HCEC 1CT (cell line): Measurements from ENCODE around the gene SPOCD1.
A peak's percentile ranks its signal among the peaks of the same experiment; 100 is the strongest.
"Not testable (repeated sequence)": the region's sequence is repeated elsewhere in the genome, so short reads cannot be mapped to it uniquely, and the experiment has no call there.

ENCODE experiments used
- DNase-seq: peaks from one replicate; pipeline ENCODE4 v3.0.0-alpha.2; 2017

SPOCD1 gene

DNA sequence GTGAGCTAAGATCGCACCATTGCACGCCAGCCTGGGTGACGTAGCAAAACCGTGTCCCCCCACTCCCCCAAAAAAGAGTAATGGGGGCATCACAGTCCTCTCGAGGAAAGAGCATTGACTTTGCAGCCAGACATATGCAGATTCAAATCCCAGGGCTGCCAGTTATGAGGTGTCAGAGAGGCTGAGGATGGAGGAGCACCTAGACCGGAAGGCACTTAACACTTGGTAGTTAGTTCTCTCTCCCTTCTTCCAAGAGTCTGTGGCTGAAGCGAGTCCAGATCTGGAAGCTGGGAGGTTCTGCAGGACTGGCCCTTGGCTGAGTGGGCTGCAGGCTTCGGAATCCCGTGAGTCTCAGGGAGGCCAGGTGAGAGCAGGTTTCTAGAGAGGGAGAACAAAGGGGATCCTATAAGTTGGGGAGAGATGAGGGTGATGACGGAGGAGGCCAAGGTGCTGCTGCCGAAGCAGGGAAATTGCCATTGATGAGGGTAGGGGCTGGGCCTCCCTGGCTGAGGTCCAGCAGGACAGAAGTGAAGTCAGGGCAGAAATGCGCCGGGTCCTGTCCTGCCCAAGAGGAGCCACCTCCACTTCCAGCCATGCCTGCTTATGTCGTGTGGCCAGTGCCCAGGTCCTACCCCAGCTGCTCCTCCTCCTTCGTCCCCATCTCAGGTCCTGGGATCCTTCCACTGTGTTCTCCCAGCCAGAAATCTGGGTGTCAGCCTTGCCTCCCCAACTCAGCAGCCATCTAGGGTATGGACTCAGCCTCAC is 13.3 kb upstream of the SPOCD1 start:
- DNase-seq: no peak

DNA sequence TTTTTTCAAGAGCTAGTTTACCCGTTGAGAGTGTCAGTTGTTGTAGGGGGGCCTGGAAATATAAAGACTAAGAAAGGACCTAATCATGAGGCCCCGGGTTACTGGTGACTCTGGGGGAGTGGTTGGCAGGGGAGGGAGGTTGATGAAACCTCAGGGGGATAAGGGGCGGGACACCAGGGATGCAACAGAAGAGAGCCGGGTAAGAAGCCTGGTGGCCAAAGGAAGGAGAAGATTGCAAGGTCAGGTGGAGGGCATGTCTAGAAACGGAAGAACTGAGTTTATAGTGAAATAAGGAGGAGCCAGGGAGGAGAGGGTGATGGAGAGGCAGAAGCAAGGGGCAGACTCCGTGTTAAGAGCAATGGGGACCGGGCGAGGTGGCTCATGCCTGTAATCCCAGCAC is 12.5 kb upstream of the SPOCD1 start:
- DNase-seq: no peak

DNA sequence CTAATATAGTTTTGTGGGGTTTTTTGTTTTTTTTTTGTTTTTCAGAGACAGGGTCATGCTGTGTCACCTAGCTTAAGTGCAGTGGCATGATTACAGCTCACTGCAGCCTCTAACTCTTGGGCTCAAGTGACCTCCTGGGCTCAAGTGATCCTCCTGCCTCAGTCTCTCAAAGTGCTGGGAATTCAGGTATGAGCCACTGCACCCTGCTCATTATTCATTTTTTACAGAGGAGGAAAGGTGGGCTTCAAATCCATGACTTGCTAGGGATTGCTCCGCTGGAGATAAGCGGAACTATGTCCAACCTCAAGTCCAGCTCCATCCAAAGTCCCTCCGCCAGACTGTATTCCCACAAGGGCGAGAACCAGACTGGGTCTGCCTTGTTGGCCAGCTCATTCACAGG is 8.0 kb upstream of the SPOCD1 start:
- DNase-seq: no peak

DNA sequence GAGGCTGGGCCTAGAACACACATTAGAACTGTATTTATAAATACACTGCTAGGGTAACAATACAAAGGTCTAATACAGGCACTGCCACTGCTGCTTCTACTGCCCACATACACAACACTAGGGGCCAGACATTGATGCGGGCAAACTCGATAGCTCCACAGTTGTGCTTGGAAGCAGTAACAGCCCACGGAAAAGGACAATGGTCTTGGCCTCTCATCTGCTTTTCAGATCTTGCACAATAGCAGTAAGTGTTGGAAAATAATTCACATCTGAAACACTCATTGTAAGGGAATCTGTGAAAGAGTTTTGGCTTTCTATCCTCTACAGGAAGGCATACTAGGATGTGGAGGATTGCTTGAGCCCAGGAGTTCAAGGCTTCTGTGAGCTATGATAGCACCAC is 6.9 kb upstream of the SPOCD1 start:
- no peak for DNase-seq

DNA sequence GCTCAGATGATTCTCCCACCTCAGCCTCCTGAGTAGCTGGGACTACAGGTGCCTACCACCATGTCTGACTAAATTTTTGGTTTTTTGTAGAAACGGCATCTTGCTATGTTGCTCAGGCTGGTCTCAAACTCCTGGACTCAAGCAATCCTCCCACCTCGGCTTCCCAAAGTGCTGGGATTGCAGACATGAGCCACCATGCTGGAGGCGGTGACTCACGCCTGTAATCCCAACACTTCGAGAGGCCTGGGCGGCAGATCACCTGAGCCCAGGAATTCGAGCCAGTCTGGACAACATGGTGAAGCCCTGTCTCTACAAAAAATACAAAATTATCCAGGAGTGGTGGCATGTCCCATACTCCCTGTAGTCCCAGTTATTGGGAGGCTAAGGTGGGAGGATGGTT is 4.4 kb upstream of the SPOCD1 start:
- DNase-seq: not testable (repeated sequence)

DNA sequence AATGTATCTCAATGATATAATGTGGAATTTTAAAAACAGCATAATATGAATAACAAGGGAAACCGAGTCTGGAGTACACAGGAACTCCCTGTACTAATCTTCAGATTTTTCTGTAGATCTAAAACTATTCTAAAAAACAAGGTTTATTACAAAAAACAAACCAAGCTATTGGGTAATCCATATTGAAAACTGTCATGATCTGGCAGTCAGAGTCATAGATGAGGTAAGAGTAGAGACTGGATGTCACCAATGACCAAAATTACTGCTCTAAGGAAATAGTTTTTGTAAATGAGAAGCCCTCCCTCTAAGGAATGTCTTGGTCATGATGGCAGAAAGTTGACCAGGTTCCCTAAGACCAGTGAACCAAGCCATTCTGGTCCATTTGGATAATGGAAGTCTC is 2.4 kb upstream of the SPOCD1 start:
- no peak for DNase-seq

DNA sequence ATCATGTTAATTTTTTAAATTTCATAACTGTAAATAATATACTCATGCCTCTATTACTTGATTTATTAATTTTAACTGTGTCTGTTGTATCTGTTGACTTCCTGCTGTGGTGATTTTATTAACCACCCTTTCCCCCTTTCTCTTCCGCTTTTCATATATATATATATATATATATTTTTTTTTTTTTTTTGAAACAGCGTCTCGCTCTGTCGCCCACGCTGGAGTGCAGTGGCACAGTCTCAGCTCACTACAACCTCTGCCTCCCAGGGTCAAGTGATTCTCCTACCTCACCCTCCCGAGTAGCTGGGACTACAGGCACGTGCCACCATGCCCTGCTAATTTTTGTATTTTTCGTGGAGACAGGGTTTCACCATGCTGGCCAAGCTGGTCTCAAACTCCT is 1.1 kb upstream of the SPOCD1 start:
- DNase-seq: not testable (repeated sequence)

DNA sequence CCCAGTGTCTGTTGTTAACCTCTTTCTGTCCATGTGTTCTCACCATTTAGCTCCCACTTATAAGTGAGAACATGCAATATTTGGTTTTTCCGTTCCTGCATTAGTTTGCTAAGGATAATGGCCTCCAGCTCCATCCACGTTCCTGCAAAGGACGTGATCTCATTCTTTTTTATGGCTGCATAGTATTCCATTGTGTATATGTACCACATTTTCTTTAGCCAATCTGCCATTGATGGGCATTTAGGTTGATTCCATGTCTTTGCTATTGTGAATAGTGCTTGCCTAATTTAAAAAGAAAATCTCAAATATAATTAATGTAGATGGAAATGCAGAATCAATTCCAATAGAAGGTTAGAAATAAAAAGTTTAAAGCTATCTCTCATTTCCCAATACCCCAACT is 679 bp upstream of the SPOCD1 start:
- not testable (repeated sequence) for DNase-seq

DNA sequence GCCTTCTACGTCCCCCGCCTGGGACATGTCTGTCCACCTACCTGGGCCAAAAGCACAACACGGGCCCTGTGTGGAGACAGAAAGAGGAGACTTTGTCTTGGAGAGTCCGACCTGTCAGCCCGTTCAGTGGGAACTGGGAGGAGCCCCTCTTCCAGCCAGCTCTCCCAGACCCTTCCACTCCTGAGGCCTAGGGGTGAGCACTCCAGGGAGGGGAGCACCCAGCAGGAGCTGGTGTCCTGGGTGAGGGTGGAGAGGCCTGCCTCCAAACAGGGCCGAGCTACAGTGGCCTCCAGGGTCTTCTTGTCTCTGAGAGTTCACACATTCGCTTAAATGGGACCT is 546 bp downstream of the SPOCD1 start:
- DNase-seq: no peak

DNA sequence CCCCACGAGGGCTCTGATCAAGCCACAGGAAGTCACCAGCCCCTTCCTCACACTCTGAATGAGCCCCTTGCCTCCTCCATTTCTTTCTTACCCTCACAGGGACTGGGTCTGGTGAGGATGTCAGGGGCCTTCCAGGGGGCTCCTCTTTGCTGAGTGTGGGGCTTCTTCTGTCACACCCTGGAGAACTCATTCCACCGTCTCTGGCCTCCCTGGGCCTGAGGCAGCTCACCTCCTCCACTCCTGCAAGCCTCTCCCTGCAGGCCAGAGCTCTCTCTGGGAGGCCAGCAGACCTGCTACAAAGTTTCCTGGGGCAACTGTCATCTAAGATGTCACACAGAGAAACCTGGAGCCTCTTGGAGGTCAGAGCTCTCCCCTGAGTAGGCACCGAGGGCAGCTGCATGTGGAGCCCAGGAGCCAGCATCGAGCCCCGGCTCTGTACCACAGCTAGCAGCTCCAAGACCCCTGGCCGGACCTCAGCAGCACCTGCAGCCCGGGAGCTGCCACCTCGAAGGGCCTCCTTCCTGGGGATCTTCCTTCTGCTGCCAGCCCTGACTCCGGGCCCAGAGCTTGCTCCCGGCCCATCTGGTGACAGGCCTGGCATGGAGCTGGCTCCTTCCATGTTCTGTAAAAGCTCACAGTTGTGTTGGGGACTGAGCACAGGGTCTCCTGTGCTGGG is 1.1 kb downstream of the SPOCD1 start:
- no peak for DNase-seq

DNA sequence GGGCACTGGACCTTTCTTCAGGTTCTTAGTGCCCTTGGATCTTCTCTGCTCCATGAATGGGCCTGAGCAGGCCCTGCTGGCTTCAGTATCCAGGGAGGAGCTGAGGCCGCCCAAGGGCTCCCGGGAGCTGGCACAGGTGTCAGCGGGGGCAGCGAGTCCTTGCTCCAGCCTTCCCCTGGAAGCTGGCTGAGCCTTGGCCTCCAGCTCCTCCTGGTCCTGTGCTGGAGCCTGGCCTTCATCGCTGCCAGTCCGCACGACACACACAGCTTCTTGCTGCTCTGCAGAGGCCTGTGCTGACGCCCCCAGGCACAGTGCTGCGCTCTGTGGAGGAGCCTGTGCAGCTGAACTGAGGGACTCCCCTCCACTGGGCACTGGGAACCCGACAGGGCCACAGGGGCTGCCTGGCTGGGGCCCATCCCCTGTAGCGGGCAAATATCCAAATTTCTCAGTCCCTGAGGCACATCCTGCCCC is 1.7 kb downstream of the SPOCD1 start:
- DNase-seq: no peak

DNA sequence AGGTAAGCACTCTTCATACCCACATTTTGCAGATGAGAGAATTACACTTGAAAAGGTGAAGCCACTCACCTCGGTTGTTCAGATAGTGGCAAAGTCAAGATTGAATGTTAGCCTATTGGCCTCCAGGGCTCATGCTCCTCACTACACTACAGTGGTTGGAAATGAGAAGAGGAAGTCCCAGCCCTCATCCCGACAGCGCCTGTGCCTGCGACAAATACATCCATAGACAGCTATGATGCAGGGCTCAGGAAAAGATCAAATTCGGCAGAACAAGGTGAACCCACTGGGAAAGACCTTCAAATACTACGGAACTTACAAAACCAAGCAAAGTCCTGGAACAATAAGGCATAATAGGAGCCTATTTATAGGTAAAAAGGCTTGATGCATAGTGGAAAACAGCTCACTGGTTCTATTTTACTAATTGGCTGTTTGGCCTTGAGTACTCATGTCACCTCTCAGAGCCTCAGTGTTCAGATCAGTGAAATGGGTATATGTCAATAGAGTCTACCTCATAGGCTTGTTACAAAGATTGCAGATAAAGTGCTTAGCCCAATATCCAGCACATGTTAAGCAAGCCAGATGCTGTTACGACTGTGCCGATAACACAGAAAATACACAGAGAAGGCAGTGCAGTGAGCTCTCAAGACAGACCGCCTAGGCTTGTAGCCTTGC is 3.5 kb downstream of the SPOCD1 start:
- no peak for DNase-seq

DNA sequence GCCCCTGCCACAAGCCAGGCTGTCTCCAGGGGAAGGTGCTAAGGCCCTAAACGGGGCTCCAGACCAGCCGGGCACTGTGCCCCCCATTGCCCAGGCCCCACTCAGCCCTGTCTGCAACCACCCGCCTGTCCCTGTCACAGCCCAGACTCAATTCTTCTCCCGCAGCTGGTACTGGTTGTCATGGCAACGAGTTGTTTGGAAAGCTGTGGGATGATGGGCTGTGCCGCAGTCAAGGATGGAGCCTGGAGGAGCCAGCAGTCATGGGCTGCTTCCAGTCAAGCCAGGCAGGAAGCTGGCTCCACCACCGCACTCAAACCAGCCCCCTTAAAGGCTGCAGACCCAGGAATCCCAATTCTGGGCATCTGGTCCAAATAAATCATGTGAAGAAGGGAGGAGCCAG is 4.2 kb downstream of the SPOCD1 start:
- peak; percentile 22 for DNase-seq

DNA sequence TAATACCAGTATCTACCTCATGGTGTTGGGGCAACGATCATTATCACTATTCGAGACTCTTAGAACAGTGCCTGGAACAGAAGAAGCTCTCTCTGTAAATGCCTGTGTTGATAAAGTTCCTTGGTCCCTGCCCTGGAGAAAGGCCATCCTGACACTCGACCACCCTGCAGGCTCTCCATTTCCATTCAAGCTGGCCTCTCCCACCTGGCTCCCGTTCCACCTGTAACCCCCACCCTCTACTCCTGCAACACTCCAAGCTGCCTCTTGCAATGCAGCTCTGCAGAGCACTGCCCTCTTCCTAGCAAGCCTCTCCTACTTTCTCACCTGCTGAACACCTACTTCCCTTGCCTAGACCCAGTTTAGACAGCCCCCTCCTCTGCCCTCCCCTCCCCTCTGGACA is 6.1 kb downstream of the SPOCD1 start:
- DNase-seq: no peak

DNA sequence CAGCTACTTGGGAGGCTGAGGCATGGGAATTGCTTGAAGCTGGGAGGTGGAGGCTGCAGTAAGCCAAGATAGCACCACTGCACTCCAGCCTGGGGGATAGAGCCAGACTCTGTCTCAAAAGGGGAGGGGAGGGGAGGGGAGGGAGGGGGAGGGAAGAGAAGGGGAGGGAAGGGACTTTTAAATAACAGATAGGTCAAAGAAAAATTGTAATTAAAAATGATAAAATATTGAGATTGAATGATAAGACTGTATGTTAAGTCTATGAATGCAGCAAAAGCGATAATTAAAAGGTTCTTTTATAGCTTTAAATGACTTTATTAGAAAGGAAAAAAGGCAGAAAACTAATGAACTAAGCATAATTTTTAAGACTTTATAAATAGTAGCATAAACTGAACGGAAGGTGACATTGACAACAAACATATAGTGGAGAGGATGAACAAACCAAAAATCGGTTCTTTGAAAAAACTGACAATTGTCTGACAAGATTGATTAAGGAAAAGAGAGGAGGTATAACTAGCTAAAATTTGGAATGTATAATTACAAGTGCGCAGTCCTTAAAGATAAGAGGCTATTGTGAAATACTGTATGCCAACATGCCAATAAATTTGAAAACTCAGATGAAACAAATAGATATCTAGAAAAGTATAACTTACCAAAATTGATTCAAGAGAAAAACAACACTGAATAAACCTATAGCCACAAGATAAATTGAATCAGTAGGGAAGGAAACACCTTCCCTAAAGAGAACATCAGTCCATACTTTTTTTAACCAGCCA is 8.4 kb downstream of the SPOCD1 start:
- DNase-seq: no peak

DNA sequence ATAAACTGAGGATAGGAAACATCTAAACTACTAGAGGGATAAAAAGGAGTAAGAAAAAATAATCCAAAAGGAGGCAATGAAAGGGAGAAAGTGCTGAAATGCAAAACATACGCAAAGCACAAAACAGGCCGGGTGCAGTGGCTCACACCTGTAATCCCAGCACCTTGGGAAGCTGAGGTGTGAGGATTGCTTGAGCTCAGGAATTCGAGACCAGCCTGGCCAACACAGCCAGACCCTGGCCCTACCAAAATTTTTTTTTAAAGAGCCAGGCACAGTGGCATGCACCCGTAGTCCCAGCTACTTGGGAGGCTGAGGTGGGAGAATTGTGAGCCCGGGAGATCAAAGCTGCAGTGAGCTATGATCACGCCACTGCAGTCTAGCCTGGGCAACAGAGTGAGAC is 10.5 kb downstream of the SPOCD1 start:
- DNase-seq: no peak

DNA sequence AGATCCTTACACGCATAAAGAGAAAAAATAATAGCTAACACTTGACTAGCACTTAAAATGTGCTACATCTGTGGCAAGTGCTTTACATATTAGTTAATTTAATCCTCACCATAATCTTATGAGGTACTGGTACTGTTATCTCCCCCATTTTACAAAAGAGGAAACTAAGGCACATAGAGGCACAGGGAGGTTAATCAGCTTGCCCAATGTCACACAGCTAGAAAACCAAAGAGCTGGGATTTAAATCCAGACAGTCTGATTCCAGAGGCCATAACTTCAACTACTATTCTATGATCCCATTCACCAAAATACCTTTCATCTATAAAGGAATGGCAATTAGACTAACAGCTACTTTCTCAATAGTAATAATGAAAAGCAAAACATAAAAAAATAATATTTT is 11.7 kb downstream of the SPOCD1 start:
- no peak for DNase-seq

DNA sequence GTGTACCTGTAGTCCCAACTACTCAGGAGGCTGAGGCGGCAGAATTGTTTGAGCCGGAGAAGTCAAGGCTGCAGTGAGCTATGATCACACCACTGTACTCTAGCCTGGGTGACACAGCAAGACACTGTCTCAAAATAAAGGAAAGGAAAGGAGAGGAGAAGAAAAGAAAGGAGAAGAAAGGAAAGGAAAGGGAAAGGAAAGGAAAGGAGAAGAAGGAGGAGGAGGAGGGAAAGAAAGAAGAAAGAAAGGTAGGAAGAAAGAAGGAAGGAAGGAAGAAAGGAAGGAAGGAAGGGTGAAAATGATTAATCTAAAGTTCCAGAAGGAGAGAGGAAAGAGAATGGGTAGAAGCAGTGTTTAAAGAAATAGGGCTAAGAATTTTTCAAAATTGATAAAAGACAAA is 12.2 kb downstream of the SPOCD1 start:
- DNase-seq: no peak

DNA sequence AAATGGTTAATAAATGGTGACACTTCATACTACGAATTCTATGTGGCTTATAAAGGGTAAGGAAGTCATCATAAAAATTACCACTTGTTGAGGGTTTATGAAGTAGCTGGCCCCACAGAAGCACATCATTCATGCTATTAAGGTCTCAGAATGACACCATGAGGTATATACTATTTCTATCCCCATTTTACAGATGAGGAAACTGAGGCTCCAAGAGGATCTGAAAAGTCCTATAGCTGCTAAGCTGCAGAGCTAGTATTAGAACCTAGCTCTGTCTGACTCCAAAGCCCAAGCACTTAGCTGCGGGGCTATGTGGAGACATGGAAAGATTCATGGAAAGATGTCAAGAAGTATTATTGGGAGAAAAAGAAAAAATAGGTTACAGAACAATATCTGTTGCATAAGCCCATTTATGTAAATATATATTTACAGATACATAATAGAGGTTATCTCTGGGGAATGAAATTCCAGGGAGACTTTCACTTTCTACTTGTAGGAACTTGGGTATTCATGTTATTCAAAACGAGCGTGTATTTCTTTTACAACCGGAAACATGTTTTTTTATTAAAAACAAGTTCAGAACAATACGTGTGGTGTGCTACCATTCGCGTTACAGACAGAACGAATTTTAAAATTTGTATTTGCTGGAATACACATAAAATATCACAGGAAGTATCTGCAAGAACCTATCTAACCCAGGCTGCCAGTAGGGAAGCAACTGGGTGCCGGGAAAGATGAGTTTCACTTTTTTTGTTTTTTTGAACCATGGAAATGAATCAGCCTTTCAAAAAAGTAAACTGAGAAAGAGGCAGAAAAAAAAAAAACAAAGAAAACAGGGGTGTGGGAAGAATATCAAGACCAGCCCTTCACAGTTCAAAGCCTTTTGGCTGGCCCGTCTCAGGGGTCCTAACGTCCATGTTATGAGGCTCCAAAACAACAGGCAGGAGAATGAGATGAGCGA is 13.4 kb downstream of the SPOCD1 start:
- peak; percentile 26 for DNase-seq

DNA sequence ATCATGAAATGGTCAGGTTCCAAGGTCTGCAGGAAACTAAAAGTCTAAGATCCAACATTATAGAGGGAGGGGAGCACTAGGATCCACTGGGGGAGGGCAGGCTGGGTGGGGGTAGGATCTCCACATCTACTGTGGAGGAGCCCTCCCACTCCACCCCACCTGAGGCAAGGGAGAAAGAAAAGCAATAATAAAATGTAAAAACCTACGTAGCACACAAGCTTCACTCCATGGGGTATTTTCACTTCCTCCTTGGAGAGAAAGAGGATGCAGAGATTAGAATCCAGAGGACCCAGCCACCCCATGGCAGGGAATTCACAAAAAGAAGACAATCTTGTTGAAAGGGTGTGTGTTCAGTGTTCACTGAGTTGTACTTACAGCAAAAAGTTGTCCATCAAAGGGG is 14.4 kb downstream of the SPOCD1 start:
- no peak for DNase-seq

DNA sequence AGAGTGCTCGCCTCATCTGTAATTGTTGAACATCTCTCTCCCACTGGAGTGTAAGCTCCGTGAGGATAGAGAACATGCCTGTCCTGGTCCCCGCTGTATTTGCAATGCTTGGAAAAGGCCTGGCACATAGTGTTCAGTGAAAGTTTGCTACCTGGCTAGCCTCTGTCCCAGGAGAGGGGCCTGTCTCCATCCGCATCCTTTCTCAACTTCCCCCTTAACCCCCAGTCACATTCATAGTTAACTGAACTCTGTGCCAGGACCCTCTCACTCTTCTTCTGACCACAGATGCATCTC is 15.2 kb downstream of the SPOCD1 start:
- DNase-seq: no peak

DNA sequence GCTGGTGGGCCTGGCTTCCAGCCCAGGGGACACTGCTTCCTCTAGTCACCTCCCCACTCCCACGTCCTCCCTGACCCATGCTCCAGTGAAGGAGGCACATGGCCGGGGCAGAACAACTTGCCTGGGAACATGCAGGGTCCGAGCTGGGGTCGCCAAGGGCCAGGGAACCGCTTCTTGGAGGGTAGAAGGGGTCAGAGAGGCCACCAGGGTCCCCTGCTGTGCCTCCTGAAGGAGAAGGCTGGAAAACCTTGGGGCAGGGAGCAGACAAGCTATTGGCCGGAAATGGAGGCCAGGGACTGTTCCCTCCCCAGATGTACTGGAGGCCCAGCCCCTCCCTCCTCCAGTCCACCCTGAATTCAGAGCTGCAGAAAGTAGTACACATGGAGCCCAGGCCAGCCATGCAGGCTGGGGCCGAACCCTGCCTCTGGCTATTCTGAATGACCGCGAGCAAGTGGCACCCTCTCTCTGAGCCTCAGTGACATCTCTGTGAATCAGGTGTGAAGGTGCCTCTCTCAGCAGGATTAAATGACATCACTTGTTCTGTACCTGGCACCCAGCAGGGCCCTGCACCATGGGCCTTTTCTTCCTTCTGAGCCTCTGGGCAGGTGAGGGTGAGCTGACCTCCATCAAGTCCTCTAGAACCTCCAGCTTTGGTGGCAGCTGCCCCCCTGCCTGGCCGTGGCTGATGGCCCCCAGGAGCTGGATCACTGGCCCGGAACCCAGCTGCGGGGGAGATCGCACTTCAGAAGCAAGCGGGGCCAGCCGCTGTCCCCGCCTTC is 15.7 kb downstream of the SPOCD1 start:
- no peak for DNase-seq
